ENCODE measurements around the gene SCN5A. TPM values are rescaled to one million over a fixed set of nuclear protein-coding genes. Genes with fewer than 3 reads are reported as not detected.

SCN5A gene
- polyA plus RNA-seq, 1 of the 3 experiments (the other 2 are of a cell fraction), result 0.18 TPM

GRCh38 chr3:38549486-38549885, 100.0 kb downstream of the SCN5A start (continued):
- TF ChIP-seq USF2 (IDR thresholded peaks at IDR 0.05; ENCODE audit: borderline replicate concordance, low read depth, low read length) (no peak), RFX5 (IDR thresholded peaks at IDR 0.05; ENCODE audit: low read length) (no peak), USF1 (IDR thresholded peaks at IDR 0.05; ENCODE audit: borderline replicate concordance, low read depth) (no peak), RAD21 (IDR thresholded peaks at IDR 0.05; ENCODE audit: low read length) (no peak), MXI1 (IDR thresholded peaks at IDR 0.05; ENCODE audit: low read depth, low read length) (no peak), SIN3A (IDR thresholded peaks at IDR 0.05; ENCODE audit: borderline replicate concordance, low read depth, low read length) (no peak)

GRCh38 chr3:38549082-38549481, 100.4 kb downstream of the SCN5A start:
- DNase-seq, result no peak
- H3K4me2 ChIP-seq, result no peak overlapping the region
- no peaks in the 10 kb centered on the region for H3K27me3 ChIP-seq (ENCODE audit: insufficient read depth)
- H3K4me1 ChIP-seq (ENCODE audit: control insufficient read depth in 1 of 2, insufficient read depth in 2 of 2, low read depth in 1 of 2, low read length in 1 of 2), result no peaks in the 10 kb centered on the region; a peak in 1 of 4 replicates
- H3K9me2 ChIP-seq, result no peaks in the 10 kb centered on the region
- H3K4me3 ChIP-seq (ENCODE audit: low read depth in 2 of 2, low read length in 1 of 2), result no peak overlapping the region
- H3K9me3 ChIP-seq, result no peaks in the 10 kb centered on the region
- POLR2A ChIA-PET, result no interaction called here
- no peak overlapping the region for H2AFZ ChIP-seq (ENCODE audit: low read depth)
- H3K79me2 ChIP-seq (ENCODE audit: insufficient read depth), result no peaks in the 10 kb centered on the region
- H4K20me1 ChIP-seq (ENCODE audit: insufficient read depth), result no peaks in the 10 kb centered on the region
- no peak overlapping the region for H3K9ac ChIP-seq
- H3F3A ChIP-seq (replicated peaks; ENCODE audit: insufficient read depth), result no peaks in the 10 kb centered on the region
- whole genome bisulfite sequencing (ENCODE audit: low lambda C conversion rate), result 49% methylated on average over 7 of the region's 9 CpGs
- no peaks in the 10 kb centered on the region for H3K36me3 ChIP-seq (replicated peaks in 1 of 2; ENCODE audit: control insufficient read depth in 1 of 2, insufficient read depth in 2 of 2, low read length in 1 of 2)
- no peak overlapping the region for H3K27ac ChIP-seq (ENCODE audit: low read depth in 2 of 2, low read length in 1 of 2)
- CTCF ChIA-PET, result interaction anchor here (0.6 to 2.2 kb wide), 3 partner anchors 10 to 102 kb away, joined by 3 to 8 read pairs (median 8); no protein-coding TSS in a partner anchor
- TF ChIP-seq CHD2 (IDR thresholded peaks at IDR 0.05; ENCODE audit: low read length, partially characterized antibody), result no peak
- TF ChIP-seq ELF1 (IDR thresholded peaks at IDR 0.05), result no peak
- no peak for TF ChIP-seq POLR2AphosphoS5 (IDR thresholded peaks at IDR 0.05; ENCODE audit: low read depth, low read length)
- no peak for TF ChIP-seq CTCF (IDR thresholded peaks at IDR 0.05)
- TF ChIP-seq USF2 (IDR thresholded peaks at IDR 0.05; ENCODE audit: borderline replicate concordance, low read depth, low read length), result no peak
- TF ChIP-seq NFIC (IDR thresholded peaks at IDR 0.05; ENCODE audit: borderline replicate concordance), result no peak
- no peak for TF ChIP-seq PBX3 (IDR thresholded peaks at IDR 0.05)
- TF ChIP-seq FOSL2 (IDR thresholded peaks at IDR 0.05; ENCODE audit: borderline replicate concordance, low read depth), result no peak
- no peak for TF ChIP-seq MXI1 (IDR thresholded peaks at IDR 0.05; ENCODE audit: low read depth, low read length)
- no peak for TF ChIP-seq EP300 (IDR thresholded peaks at IDR 0.05; ENCODE audit: borderline replicate concordance in 1 of 2, low read depth in 1 of 2, low read length in 1 of 2)
- TF ChIP-seq FOXJ3 (CRISPR knock-in tag; IDR thresholded peaks at IDR 0.05), result no peak
- no peak for TF ChIP-seq SIN3A (IDR thresholded peaks at IDR 0.05; ENCODE audit: borderline replicate concordance, low read depth, low read length)
- no peak for TF ChIP-seq IRF3 (IDR thresholded peaks at IDR 0.05; ENCODE audit: low read depth, low read length)
- no peak for TF ChIP-seq ZBTB33 (IDR thresholded peaks at IDR 0.05; ENCODE audit: borderline replicate concordance, low read depth)
- no peak for TF ChIP-seq YY1 (IDR thresholded peaks at IDR 0.05; ENCODE audit: low read depth)
- TF ChIP-seq GABPA (IDR thresholded peaks at IDR 0.05; ENCODE audit: low read depth), result no peak
- no peak for TF ChIP-seq JUND (IDR thresholded peaks at IDR 0.05)
- TF ChIP-seq EZH2phosphoT487 (IDR thresholded peaks at IDR 0.05; ENCODE audit: borderline replicate concordance, low read depth), result no peak

Measured in SK-N-SH (cell line).